ENCODE data around the gene USP2. TPM values are rescaled to one million over a fixed set of nuclear protein-coding genes. Genes with fewer than 3 reads are reported as not detected.
"Not testable (repeated sequence)": the region's sequence is repeated elsewhere in the genome, so short reads cannot be mapped to it uniquely, and the experiment has no call there.

The USP2 gene
- total RNA-seq, 1 experiment from 2014 or later, result 5.7 TPM

GRCh38 chr11:119406005-119406404 lies 24.5 kb upstream of the USP2 start:
- H3K4me1 ChIP-seq (ENCODE audit: insufficient read depth, low read length), result no peaks in the 10 kb centered on the region
- H3K9ac ChIP-seq (ENCODE audit: extremely low read depth, insufficient read length, low read length), result no peak overlapping the region
- H3K27ac ChIP-seq (ENCODE audit: insufficient read length, low read depth, low read length), result no peak overlapping the region
- H3K14ac ChIP-seq (ENCODE audit: insufficient read depth, low read length), result no peak overlapping the region
- no peak overlapping the region for H4K5ac ChIP-seq (ENCODE audit: insufficient read length, low read depth, low read length)
- no peak overlapping the region for H4K8ac ChIP-seq (replicated peaks; ENCODE audit: insufficient read length, low read depth, low read length)
- Mint-ChIP-seq H3K4me3 (no peak overlapping the region), H3K9me3 (no peaks in the 10 kb centered on the region), H3K36me3 (ENCODE audit: insufficient read depth in 1 of 3, low read depth in 3 of 3) (no peaks in the 10 kb centered on the region; a peak in 1 of 7 replicates), H3K27ac (no peak overlapping the region), H3K27me3 (ENCODE audit: low read depth) (no peaks in the 10 kb centered on the region; the same call in 1 of the 2 replicates), H3K4me1 (no peaks in the 10 kb centered on the region; a peak in 2 of 4 replicates)
- no peak overlapping the region for H3T11ph ChIP-seq (ENCODE audit: low read length)
- H3K9me3 ChIP-seq (ENCODE audit: control insufficient read depth, low read depth, low read length), result no peaks in the 10 kb centered on the region
- H3K27me3 ChIP-seq (ENCODE audit: insufficient read depth, low read length), result no peaks in the 10 kb centered on the region; the same call in 1 of the 2 replicates
- H3K4ac ChIP-seq (ENCODE audit: low read depth, low read length), result no peak overlapping the region
- no peak overlapping the region for H3K23ac ChIP-seq (ENCODE audit: insufficient read length, low read depth, low read length)
- H3K23me2 ChIP-seq (ENCODE audit: insufficient read length, low read depth, low read length, poor library complexity, severe bottlenecking), result no peaks in the 10 kb centered on the region
- no peak overlapping the region for H3K18ac ChIP-seq (ENCODE audit: insufficient read length, low read depth, low read length)
- no peak for DNase-seq
- H2AK5ac ChIP-seq (ENCODE audit: insufficient read length, low read length), result no peak overlapping the region
- no CpG with 5 or more reads among the region's 3 CpGs for WGBS (ENCODE audit: extremely low coverage, insufficient read length, low lambda C conversion rate)
- no peak for TF ChIP-seq CTCF (conservative IDR thresholded peaks at IDR 0.05)
- H2AFZ ChIP-seq (ENCODE audit: low read length), result no peak overlapping the region
- no peak overlapping the region for H4K91ac ChIP-seq (ENCODE audit: insufficient read length, low read depth, low read length)
- H3K79me1 ChIP-seq (ENCODE audit: insufficient read depth, low read depth, low read length, poor library complexity, severe bottlenecking), result no peaks in the 10 kb centered on the region
- H3K4me2 ChIP-seq (ENCODE audit: insufficient read depth, insufficient read length, low read length), result no peak overlapping the region
- no peak overlapping the region for H2BK12ac ChIP-seq (ENCODE audit: insufficient read length, low read depth, low read length)
- no peaks in the 10 kb centered on the region for H4K20me1 ChIP-seq (ENCODE audit: control insufficient read depth, insufficient read depth, insufficient read length)
- H3K79me2 ChIP-seq (ENCODE audit: insufficient read depth, low read length), result no peaks in the 10 kb centered on the region
- no peak overlapping the region for H3K56ac ChIP-seq (ENCODE audit: insufficient read length, low read depth, low read length)
- no peak overlapping the region for H2BK20ac ChIP-seq (ENCODE audit: low read depth, low read length, poor library complexity, severe bottlenecking)
- no peak overlapping the region for H2BK120ac ChIP-seq (ENCODE audit: low read depth, low read length, poor library complexity, severe bottlenecking)
- H2BK5ac ChIP-seq (ENCODE audit: insufficient read length, low read length), result no peak overlapping the region
- H2BK15ac ChIP-seq (ENCODE audit: low read depth, low read length), result no peak overlapping the region

GRCh38 chr11:119405448-119405847 lies 24.0 kb upstream of the USP2 start:
- not testable (repeated sequence) for H3K79me2 ChIP-seq (ENCODE audit: insufficient read depth, low read length); H3K4me2 ChIP-seq (ENCODE audit: insufficient read depth, insufficient read length, low read length); H3K23me2 ChIP-seq (ENCODE audit: insufficient read length, low read depth, low read length, poor library complexity, severe bottlenecking); H3K14ac ChIP-seq (ENCODE audit: insufficient read depth, low read length); H3K27me3 ChIP-seq (ENCODE audit: insufficient read depth, low read length); H3K79me1 ChIP-seq (ENCODE audit: insufficient read depth, low read depth, low read length, poor library complexity, severe bottlenecking); H3K27ac ChIP-seq (ENCODE audit: insufficient read length, low read depth, low read length); H2AK5ac ChIP-seq (ENCODE audit: insufficient read length, low read length); H2BK20ac ChIP-seq (ENCODE audit: low read depth, low read length, poor library complexity, severe bottlenecking); H3K9me3 Mint-ChIP-seq; H2BK120ac ChIP-seq (ENCODE audit: low read depth, low read length, poor library complexity, severe bottlenecking); H3K23ac ChIP-seq (ENCODE audit: insufficient read length, low read depth, low read length); H2BK5ac ChIP-seq (ENCODE audit: insufficient read length, low read length); H2BK15ac ChIP-seq (ENCODE audit: low read depth, low read length); H3K36me3 Mint-ChIP-seq (ENCODE audit: insufficient read depth in 1 of 3, low read depth in 3 of 3); H3K27me3 Mint-ChIP-seq (ENCODE audit: low read depth); H4K20me1 ChIP-seq (ENCODE audit: control insufficient read depth, insufficient read depth, insufficient read length); H3K4me1 Mint-ChIP-seq; H3K4me3 Mint-ChIP-seq; H2BK12ac ChIP-seq (ENCODE audit: insufficient read length, low read depth, low read length); H3T11ph ChIP-seq (ENCODE audit: low read length); H4K91ac ChIP-seq (ENCODE audit: insufficient read length, low read depth, low read length); H3K27ac Mint-ChIP-seq; H4K5ac ChIP-seq (ENCODE audit: insufficient read length, low read depth, low read length); H3K9me3 ChIP-seq (ENCODE audit: control insufficient read depth, low read depth, low read length); H3K4ac ChIP-seq (ENCODE audit: low read depth, low read length); H4K8ac ChIP-seq (replicated peaks; ENCODE audit: insufficient read length, low read depth, low read length); H2AFZ ChIP-seq (ENCODE audit: low read length); H3K4me1 ChIP-seq (ENCODE audit: insufficient read depth, low read length); H3K9ac ChIP-seq (ENCODE audit: extremely low read depth, insufficient read length, low read length); H3K18ac ChIP-seq (ENCODE audit: insufficient read length, low read depth, low read length); H3K56ac ChIP-seq (ENCODE audit: insufficient read length, low read depth, low read length); DNase-seq
- no CpG with 5 or more reads among the region's 6 CpGs for WGBS (ENCODE audit: extremely low coverage, insufficient read length, low lambda C conversion rate)
